Measurements from ENCODE around the gene ADAMTS18.

DNA sequence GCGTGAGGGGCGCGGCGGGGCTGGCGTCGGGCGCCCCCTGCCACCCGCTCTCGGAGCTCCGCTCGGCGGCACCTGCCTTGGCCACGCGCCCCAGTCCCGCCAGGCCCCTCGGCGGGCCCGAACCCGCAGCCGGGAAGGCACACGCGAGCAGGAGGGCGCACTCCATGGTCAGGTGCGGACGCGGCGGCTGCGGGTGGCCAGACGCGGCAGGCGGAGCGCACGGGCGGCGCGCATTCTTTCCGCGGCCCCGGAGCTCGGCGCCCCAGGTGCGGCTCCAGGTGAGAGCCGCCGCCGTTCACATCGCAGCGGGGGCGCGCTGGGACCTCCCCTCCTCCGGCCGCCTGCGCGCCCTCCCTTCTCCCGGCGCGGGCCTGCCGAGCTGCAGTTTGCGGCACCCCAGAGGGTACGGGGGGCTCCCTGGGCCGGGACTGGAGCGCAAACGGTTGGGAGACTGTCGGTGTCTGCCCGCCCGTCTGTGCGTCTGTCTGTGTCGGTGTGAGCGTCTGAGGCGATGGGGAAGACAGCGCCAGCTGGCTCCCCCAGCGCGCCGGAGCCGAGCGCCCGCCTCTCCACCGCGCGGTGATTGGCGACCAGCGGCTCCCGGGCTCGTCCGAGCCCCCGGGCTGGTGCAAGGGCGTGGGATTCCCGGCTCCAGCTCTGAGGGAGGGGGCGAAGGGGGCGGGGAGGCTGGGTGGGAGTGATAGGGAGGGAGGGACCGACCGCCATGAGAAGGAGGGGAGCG is at the start of gene ADAMTS18:
- TF ChIP-seq, protein P1, sequence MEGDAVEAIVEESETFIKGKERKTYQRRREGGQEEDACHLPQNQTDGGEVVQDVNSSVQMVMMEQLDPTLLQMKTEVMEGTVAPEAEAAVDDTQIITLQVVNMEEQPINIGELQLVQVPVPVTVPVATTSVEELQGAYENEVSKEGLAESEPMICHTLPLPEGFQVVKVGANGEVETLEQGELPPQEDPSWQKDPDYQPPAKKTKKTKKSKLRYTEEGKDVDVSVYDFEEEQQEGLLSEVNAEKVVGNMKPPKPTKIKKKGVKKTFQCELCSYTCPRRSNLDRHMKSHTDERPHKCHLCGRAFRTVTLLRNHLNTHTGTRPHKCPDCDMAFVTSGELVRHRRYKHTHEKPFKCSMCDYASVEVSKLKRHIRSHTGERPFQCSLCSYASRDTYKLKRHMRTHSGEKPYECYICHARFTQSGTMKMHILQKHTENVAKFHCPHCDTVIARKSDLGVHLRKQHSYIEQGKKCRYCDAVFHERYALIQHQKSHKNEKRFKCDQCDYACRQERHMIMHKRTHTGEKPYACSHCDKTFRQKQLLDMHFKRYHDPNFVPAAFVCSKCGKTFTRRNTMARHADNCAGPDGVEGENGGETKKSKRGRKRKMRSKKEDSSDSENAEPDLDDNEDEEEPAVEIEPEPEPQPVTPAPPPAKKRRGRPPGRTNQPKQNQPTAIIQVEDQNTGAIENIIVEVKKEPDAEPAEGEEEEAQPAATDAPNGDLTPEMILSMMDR (IDR thresholded peaks at IDR 0.05), result no peak
- TF ChIP-seq POLR2A (IDR thresholded peaks at IDR 0.05), result no peak
